ENCODE measurements around the gene COL5A1.

DNA sequence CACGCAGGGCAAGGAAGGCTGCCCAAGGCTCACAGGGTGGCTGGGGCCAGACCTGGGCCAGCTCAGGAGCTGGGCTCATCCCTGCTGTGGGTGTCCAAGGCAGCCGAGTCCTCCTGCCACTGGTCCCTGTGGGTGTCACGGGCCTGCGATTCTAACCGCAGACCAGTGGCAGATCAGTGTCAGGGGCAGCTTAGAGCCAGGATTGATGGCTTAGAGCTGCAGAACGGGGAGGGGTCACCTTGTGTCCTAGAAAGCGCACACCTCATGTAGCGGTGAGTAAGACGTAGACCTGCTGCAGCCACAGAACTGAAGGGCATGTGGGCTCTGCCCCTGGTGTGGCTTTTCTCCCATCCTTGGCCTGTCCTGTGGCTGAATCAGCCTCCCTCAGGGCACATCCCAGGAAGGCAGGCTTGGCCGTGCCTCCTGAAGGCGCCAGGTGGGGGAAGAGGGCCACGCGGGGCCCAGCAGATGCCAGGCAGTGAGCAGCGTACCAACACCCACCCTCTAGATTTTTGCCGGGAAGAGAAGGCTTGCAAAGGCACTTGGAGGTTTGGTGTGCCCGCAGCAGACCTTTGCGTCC is 160.7 kb downstream of the COL5A1 start:
- TF ChIP-seq CTCF (IDR thresholded peaks at IDR 0.05) (no peak), POLR2A (IDR thresholded peaks at IDR 0.05) (no peak), POLR2AphosphoS5 (IDR thresholded peaks at IDR 0.05) (no peak), EP300 (IDR thresholded peaks at IDR 0.05; ENCODE audit: low read depth) (no peak)
